ENCODE results near the gene DYSF. TPM values are rescaled to one million over a fixed set of nuclear protein-coding genes. Genes with fewer than 3 reads are reported as not detected.

DYSF gene
- total and polyA plus RNA-seq, 2 donors (not counting 3 experiments of a cell fraction or from before 2014, with no cell fraction given) = 50.9 to 152 TPM

- no peak for FAIRE-seq
- intact Hi-C loops (cut with micrococcal nuclease) = loop anchor here (10.0 kb wide), 1 partner anchor 138 kb away; no protein-coding TSS in a partner anchor
Observed at GRCh38 chr2:71512386-71512785, 59.0 kb downstream of the DYSF start.

More at GRCh38 chr2:71512386-71512785, 59.0 kb downstream of the DYSF start:
- H3K27ac ChIP-seq (ENCODE audit: insufficient read depth, low read depth, low read length) = no peak overlapping the region
- no TSS peak for BruUV-seq (replicated peaks)
- dilution Hi-C loops (cut with MboI; ENCODE audit: extremely low pct_ligation_motif_present, low sequenced_read_pairs) = no loop called here
- no peak overlapping the region for H3K4me3 ChIP-seq (replicated peaks in 1 of 3; ENCODE audit: insufficient read depth in 1 of 3, low read depth in 1 of 3, low read length in 3 of 3)
- ChIA-PET POLR2A (interaction anchor here (1.0 kb wide), 1 partner anchor 51 kb away, joined by 3 read pairs; no protein-coding TSS in a partner anchor), CTCF (interaction anchor here (1.1 to 15.3 kb wide), 7 partner anchors 12 to 213 kb away, joined by 3 to 670 read pairs (median 3); partner anchors contain the start of genes DYSF and ZNF638)
- H4K20me1 ChIP-seq (replicated peaks; ENCODE audit: control insufficient read depth, extremely low read depth, insufficient read depth, low read length) = no peaks in the 10 kb centered on the region
- no peaks in the 10 kb centered on the region for H3K9me3 ChIP-seq (replicated peaks; ENCODE audit: control insufficient read depth, insufficient read depth, low read length)
- DNase-seq (ENCODE audit: low read depth, low spot score) = no peak
- TF ChIP-seq EZH2 (IDR thresholded peaks at IDR 0.05; ENCODE audit: borderline replicate concordance, low read depth, low read length, severe bottlenecking) (no peak), MYC (IDR thresholded peaks at IDR 0.05; ENCODE audit: low read depth, low read length) (no peak), MAX (IDR thresholded peaks at IDR 0.05; ENCODE audit: insufficient read depth, insufficient read length) (no peak), JUN (IDR thresholded peaks at IDR 0.05; ENCODE audit: borderline replicate concordance, insufficient read depth, insufficient read length, low read depth) (no peak), POLR2AphosphoS5 (IDR thresholded peaks at IDR 0.05; ENCODE audit: insufficient read depth, low read depth, low read length) (no peak), FOS (IDR thresholded peaks at IDR 0.05; ENCODE audit: borderline replicate concordance, insufficient read depth, low read length) (no peak), POLR2A (IDR thresholded peaks at IDR 0.05; ENCODE audit: low read depth, low read length) (no peak), CTCF (IDR thresholded peaks at IDR 0.05; ENCODE audit: extremely low read depth in 1 of 2, insufficient read depth in 1 of 2, low read depth in 1 of 2, low read length in 2 of 2) (no peak), GATA2 (IDR thresholded peaks at IDR 0.05; ENCODE audit: insufficient read depth, insufficient read length, low read depth, low read length) (no peak)
- peaks cover 8% of the 10 kb centered on the region for H3K4me1 ChIP-seq (ENCODE audit: control insufficient read depth, extremely low read depth, insufficient read depth, low read length)
- no peak overlapping the region for H3K4me2 ChIP-seq (ENCODE audit: insufficient read depth, low read length)
- H3K79me2 ChIP-seq (ENCODE audit: control insufficient read depth, insufficient read depth, low read length) = no peaks in the 10 kb centered on the region
- no peak overlapping the region for H2AFZ ChIP-seq (ENCODE audit: low read depth, low read length)
- no peak overlapping the region for H3K9ac ChIP-seq (replicated peaks; ENCODE audit: extremely low read depth, insufficient read depth, low read length)
- no peaks in the 10 kb centered on the region for H3K27me3 ChIP-seq (ENCODE audit: control insufficient read depth in 2 of 2, insufficient read depth in 2 of 2, low read length in 2 of 2)
- no peaks in the 10 kb centered on the region for H3K9me1 ChIP-seq (replicated peaks; ENCODE audit: control insufficient read depth, extremely low read depth, insufficient read depth, low read length)
- peaks cover 0 to 25% of the 10 kb centered on the region in 2 experiments for H3K36me3 ChIP-seq (ENCODE audit: control insufficient read depth in 2 of 2, extremely low read depth in 1 of 2, insufficient read depth in 2 of 2, low read length in 2 of 2)

All from endothelial cell of umbilical vein (primary cell).